C4-2B (cell line): ENCODE measurements around the gene RELB.

Experiments used
- ZFX ChIP-seq: fragments of 450-650 bp; IDR thresholded peaks from 2 replicates; pipeline ENCODE4 v1.6.1; 2017
- TF ChIP-seq, protein P1 (sequence below): fragments of 450-650 bp; conservative IDR thresholded peaks from 2 replicates; pipeline ENCODE4 v1.5.1; 2017; ENCODE audit warnings: mild to moderate bottlenecking

DNA sequence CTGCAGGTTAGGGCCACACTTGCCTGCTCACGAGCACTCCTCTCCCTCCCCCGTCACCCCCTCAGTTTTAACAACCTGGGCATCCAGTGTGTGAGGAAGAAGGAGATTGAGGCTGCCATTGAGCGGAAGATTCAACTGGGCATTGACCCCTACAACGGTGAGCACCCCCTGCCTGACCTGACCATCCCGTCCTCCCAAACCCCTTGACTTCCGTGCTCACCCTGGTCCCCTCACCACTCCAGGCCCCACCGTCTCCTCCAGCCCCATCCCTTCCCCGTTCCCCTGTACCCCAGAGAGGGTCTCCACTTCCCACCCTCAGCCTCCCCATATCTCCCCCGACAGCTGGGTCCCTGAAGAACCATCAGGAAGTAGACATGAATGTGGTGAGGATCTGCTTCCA is 24.0 kb downstream of the RELB start:
- TF ChIP-seq, protein P1, sequence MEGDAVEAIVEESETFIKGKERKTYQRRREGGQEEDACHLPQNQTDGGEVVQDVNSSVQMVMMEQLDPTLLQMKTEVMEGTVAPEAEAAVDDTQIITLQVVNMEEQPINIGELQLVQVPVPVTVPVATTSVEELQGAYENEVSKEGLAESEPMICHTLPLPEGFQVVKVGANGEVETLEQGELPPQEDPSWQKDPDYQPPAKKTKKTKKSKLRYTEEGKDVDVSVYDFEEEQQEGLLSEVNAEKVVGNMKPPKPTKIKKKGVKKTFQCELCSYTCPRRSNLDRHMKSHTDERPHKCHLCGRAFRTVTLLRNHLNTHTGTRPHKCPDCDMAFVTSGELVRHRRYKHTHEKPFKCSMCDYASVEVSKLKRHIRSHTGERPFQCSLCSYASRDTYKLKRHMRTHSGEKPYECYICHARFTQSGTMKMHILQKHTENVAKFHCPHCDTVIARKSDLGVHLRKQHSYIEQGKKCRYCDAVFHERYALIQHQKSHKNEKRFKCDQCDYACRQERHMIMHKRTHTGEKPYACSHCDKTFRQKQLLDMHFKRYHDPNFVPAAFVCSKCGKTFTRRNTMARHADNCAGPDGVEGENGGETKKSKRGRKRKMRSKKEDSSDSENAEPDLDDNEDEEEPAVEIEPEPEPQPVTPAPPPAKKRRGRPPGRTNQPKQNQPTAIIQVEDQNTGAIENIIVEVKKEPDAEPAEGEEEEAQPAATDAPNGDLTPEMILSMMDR, result no peak
- no peak for TF ChIP-seq ZFX
